T-helper 2 cell treated with Interferon-gamma antibody and Interleukin-4, amounts not matched to agents 100 ng/mL and 5 ng/mL, for 36 hours (primary cell): Measurements from ENCODE around the gene C1GALT1. TPM values are rescaled to one million over a fixed set of nuclear protein-coding genes. Genes with fewer than 3 reads are reported as not detected.
"Not testable (repeated sequence)": the region's sequence is repeated elsewhere in the genome, so short reads cannot be mapped to it uniquely, and the experiment has no call there.

Experiments
- intact Hi-C: fragments of 100-400 bp; cut with micrococcal nuclease; formaldehyde crosslinking; loops from one replicate; pipeline ENCODE4 v1.15.1; 2023
- total RNA-seq: library from RNA; stranded (reverse); gene quantifications from 2 replicates; pipeline ENCODE4 v1.2.3, GENCODE V29; 2022

C1GALT1 gene
- total RNA-seq, 1 donor from 2014 or later, result 47.5 TPM

DNA sequence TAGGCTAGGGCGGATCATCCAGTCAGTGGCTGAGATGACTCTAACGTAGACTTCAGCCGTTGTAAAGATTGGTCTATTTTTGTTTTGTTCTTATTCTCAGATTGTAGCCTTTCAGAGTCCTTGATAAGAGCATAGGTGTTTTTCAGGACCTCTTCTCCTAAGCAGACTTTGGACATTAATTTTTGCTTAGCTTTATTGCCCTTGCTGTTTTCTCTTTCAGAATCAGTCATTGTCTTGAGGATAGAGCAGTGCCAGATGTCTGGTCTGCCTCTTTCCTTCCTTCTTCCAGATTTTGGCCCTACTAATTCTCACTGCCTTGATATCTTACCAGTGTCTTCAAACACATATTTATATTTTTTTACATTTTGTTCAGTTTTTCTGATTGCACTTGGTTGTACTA, 49.5 kb downstream of the C1GALT1 start:
- intact Hi-C loops, result no loop called here

DNA sequence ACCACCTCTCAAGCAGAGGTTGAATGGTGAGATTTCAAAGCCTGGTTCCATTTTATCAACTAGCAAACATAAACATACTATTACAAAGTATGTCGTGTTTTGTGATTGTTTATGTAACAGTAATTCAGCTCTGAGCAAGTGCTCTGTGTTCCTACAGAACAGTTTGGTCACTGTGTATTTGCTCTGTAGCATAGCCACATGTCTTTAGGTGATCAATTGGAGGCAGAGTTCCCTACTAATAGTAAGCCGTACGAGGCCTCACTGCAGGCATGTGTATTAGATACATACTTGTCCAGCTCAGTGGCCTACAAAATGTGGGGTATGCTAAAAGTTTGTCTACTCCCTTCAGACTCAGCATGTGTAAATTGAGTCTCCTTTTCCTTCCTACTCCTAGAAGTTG, 53.0 kb downstream of the C1GALT1 start:
- intact Hi-C loops, result no loop called here

- intact Hi-C loops, result no loop called here
These were observed 53.7 kb downstream of the C1GALT1 start for GRCh38 chr7:7236041-7236440.

DNA sequence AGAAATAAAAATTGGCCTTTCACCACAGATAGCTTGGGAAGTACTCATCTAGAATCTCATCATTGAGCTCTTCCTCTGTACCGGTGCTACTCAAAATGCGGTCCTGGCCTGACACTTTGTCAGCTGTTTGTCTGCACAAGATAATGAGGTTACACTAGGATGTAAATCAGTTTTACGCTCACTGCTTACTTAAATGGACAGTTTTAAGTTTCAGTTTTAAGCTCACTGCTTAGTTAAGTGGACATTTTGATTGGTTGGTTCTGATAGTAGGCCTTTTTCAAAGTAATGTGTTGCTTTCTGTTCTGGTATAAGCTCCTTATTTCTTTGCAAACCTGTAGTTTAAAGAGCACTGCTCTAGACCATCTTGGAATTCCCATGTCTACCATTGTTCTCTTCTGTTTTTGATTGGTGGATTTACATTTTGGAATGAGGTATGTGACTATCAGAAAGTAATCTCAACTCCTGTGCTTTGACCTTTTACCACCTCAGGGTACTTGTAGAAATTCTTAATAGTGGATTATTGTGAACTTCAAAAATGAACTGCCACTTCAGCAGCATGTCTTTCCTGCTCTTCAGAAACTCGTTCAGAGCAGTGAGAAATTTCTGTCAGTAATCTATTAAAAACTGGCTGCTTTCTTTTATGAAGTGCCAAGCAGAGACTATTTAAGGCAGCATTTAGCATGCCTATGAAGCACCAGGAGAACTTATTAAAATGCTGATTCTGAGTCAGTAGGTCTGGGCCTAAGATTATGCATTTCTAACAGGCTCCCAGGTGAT, 55.0 kb downstream of the C1GALT1 start:
- intact Hi-C loops, result no loop called here

DNA sequence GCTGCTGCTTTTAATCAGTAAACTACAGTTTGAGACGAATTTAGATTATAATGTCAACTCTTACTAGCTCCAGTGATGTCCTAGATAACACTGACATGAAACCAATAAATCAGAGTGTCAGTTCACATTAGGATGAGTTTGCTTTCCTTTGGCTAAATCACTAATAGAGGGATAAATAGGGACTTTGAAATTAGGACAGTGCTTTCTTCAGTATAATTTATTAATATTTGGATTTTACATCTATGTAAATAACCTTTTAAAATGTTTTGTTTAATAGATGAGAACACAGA, 55.6 kb downstream of the C1GALT1 start:
- intact Hi-C loops, result no loop called here

- intact Hi-C loops, result no loop called here
These were observed 57.0 kb downstream of the C1GALT1 start for GRCh38 chr7:7239346-7239745.

GRCh38 chr7:7242899-7243298, 60.6 kb downstream of the C1GALT1 start:
- intact Hi-C loops, result no loop called here

GRCh38 chr7:7245233-7245632, 62.9 kb downstream of the C1GALT1 start:
- intact Hi-C loops, result not testable (repeated sequence)

DNA sequence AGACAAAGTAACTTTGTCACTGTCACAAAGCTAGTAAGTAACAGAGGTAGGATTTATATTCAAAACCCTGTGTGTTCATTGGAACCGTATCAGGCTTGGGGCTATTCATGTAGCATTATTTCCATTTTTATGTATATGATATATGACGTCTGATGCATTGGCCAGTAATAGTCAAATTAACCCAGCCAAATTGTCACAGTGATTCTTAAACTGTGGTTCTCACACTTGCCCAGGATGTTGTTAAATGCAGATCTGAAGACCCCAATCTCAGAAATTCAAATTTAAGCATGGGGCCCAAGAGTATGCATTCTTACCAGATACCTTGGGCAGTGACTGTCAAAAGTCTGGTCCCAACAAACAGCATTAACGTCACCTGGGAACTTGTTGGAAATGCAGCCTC, 63.9 kb downstream of the C1GALT1 start:
- intact Hi-C loops, result no loop called here

GRCh38 chr7:7247658-7248057, 65.3 kb downstream of the C1GALT1 start:
- intact Hi-C loops, result no loop called here

- intact Hi-C loops, result loop anchor here (10.0 kb wide), 1 partner anchor 715 kb away; the partner anchor contains the start of gene GLCCI1
These were observed 67.5 kb downstream of the C1GALT1 start for GRCh38 chr7:7249814-7250213.

- intact Hi-C loops, result loop anchor here (10.0 kb wide), 1 partner anchor 713 kb away; the partner anchor contains the start of gene GLCCI1
These were observed 69.4 kb downstream of the C1GALT1 start for GRCh38 chr7:7251742-7252141.

DNA sequence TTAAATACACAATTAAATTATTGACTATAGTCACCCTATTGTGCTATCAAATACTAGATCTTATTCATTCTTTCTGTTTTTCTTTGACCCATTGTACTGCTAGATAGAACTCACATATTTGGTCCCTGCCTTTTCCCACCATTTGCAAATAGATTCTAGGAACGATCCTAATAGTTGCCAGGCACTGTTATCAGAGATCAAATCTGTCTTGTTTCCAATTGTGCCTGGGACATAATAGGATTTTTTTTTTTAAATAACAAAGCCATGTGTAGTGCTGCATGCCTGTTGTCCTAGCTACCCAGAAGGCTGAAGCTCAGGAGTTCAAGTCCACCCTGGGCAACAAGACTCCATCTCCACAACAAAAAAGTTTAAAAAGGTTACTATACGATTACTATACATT, 72.0 kb downstream of the C1GALT1 start:
- intact Hi-C loops, result loop anchor here (10.0 kb wide), 1 partner anchor 710 kb away; the partner anchor contains the start of gene GLCCI1

DNA sequence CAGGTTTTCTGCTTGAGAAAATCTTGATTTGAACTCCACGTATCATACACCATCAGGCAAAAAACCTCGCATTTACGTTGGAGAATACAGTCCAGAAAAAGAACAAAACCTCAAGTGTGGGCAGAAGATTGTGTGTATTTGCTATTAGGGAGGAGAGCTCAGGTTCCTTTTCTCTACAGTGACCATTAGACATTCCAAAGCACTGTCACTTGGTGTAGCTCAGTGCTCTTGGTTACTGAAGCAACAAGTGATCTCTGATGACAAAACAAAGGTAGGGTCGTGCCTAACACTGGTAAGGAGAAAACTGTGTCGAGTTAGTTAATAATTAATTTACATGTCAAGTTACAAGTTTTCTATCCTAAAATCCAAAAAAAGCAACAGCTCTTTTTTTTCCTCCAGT, 72.6 kb downstream of the C1GALT1 start:
- intact Hi-C loops, result loop anchor here (5.0 to 10.0 kb wide), 4 partner anchors 153 to 872 kb away; partner anchors contain the start of genes GLCCI1 and UMAD1

DNA sequence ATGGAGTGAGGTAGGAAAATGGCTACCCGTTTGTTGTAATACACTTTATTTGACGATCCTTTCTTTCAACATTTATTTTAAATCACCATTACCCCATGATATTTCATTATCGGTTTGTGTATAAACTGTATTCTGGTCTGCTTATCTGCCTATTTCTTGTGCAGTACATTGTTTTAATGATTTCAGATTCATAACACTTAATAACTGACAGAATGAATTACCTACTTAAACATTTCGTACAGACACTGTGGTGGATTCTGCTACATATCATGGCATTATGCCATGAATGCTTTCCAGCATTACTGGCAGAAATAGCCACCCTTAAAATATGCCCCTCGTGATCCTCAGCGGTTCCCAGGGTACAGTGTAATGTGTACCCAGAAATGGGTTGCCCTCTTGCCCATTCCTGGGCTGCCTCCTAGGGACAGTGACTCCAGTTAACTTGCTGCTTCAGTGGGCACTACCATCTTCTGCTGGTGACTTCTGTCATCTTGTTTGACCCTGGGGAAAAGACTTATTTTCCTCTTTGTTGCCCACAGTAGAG, 74.5 kb downstream of the C1GALT1 start:
- intact Hi-C loops, result loop anchor here (5.0 to 10.0 kb wide), 4 partner anchors 155 to 870 kb away; partner anchors contain the start of genes GLCCI1 and UMAD1

DNA sequence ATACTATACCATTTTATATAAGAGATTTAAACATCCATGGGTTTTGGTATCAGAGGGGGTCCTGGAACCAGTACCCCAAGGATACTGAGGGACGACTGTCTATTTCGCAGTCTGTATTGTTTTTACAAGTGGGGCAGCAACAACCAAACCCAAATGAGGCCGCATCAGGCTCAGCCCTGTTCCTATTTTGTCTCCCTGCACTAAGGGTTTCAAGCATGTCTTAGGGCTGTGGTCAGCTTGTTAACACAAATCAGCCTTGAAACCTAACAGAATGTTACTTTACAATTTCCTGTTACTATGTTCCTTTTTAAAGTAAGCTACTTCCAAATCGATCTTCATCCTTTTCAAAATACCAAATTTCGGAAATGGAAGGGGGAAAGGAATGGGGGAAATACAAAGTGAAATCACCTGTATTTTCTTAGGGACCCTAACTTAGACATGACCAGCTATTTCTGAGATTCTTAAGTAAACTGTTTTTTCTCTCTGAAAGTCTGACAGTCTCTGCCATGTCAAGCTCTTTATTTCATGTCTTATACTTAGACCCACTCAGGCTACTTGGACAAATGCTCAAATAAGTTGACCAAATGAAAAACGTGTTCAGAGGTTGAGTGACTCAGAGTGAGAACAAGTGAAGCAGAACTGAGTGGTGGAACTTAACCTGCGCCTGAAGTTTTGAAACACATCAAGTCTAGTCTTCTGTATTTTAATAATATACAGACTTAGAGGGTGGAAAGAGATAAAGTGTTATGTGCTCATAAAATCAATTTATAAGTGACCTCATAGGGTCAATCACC, 75.8 kb downstream of the C1GALT1 start:
- intact Hi-C loops, result loop anchor here (1.0 to 10.0 kb wide), 5 partner anchors 76 to 869 kb away; partner anchors contain the start of genes C1GALT1, GLCCI1 and UMAD1

DNA sequence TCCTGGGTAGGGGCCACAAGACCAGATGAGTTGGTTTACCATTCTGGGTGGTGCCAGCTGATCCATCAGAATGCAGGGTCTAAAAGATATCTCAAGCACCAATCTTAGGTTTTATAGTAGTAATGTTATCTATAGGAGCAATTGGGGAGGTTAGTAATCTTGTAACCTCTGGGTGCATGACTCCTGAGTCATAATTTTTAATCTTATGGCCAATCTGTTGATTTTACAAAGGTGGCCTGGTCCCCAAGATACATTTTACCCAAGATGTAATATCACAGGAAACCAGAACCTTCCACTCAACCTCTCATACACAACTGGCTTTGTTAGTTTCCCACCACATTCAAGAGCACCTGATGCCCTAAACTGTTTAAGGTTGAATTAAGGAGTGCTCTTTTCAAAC, 79.5 kb downstream of the C1GALT1 start:
- intact Hi-C loops, result loop anchor here (5.0 kb wide), 1 partner anchor 305 kb away; the partner anchor contains the start of gene MIOS

- intact Hi-C loops, result loop anchor here (5.0 kb wide), 1 partner anchor 304 kb away; the partner anchor contains the start of gene MIOS
These were observed 81.2 kb downstream of the C1GALT1 start for GRCh38 chr7:7263297-7264230.

DNA sequence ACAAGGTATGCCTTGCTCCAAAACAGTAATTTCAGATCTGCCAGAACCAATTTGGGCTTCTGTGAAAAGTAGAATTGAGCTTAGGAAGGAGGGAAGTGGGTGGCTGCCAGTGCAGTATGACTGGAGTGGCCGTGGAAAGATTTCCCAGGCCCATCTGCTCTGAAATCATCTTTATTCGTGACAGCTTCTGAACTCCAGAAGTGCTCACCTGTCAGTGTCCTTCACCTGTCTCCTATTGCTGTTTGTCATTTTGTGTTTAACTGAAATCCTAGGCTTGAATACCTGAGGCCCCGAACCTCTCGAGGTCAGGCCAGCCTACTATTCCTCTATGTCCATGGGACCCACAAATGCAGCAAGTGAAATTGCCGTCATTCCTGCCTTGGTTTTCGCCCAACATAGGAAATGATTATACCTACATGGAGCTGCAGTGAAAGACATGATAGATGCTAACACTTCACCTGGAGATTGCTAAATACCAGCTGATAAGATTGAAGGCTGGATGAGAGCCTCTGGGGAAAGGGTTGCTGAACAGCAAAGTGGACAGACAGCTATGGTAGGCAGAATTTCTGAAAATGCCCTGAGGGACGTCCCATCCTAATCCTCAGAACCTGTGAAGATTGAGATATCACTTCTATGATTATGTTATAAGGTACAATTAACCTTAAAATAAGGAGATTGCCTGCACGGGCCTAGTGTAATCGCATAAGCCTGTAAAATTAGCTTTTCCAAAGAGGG, 82.1 kb downstream of the C1GALT1 start:
- intact Hi-C loops, result loop anchor here (5.0 kb wide), 1 partner anchor 303 kb away; the partner anchor contains the start of gene MIOS
